SH-SY5Y (cell line): ENCODE measurements around the gene SNX30.

Source experiments
- GATA2 ChIP-seq: IDR thresholded peaks from 2 replicates; pipeline ENCODE4 v1.6.1; 2011; ENCODE audit warnings: mild to moderate bottlenecking, low read depth, low read length
- GATA3 ChIP-seq: IDR thresholded peaks from 2 replicates; pipeline ENCODE4 v1.6.1; 2011; ENCODE audit warnings: low read depth, mild to moderate bottlenecking, low read length, moderate library complexity

DNA sequence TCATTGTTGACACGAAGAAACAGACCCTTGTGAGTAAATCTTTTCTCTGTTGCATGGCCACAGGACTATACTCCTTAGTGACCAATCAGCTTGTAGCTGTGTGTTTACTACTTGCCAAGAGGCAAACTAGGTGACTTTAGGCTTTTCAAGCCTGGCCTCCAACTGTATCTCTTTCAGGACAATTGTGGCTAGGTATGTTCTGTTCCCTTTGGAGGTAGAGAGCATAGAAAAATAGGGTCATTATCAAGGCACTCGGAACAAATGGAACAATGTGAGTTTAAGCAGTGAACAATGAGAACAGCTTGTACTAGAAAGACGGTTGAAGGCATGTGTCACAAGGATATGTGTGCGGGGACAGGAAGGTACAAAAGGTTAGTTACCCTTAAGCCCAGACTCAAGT lies 92.0 kb downstream of the SNX30 start:
- TF ChIP-seq GATA2 (no peak), GATA3 (no peak)
